Fibroblast of peridontal ligament (primary cell): ENCODE measurements around the gene NTRK1.

Experiments used
- DNase-seq: peaks from one replicate; pipeline ENCODE4 v3.0.0-alpha.2; 2010; ENCODE audit errors: extremely low read depth

The NTRK1 gene

DNA sequence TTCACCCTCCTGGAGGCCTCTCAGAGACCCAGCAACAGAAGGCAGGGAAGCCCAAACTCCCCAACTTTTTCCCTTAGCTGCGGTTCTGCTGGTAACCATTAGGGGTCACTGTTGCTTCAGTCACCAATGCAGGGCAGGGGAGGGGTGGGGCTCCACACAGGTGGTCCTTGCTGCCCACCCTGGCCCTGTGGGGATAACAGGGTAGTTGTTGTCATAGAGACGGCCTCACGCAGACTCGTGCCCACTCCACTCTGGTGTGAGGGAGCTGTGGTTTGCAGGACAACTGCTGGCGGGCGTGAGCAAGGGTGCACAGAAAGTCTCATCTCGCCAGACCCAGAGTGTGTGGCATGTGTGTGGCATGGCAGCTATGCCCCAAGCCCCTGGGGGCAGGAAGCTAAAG, 21.7 kb upstream of the NTRK1 start:
- DNase-seq, result no peak

DNA sequence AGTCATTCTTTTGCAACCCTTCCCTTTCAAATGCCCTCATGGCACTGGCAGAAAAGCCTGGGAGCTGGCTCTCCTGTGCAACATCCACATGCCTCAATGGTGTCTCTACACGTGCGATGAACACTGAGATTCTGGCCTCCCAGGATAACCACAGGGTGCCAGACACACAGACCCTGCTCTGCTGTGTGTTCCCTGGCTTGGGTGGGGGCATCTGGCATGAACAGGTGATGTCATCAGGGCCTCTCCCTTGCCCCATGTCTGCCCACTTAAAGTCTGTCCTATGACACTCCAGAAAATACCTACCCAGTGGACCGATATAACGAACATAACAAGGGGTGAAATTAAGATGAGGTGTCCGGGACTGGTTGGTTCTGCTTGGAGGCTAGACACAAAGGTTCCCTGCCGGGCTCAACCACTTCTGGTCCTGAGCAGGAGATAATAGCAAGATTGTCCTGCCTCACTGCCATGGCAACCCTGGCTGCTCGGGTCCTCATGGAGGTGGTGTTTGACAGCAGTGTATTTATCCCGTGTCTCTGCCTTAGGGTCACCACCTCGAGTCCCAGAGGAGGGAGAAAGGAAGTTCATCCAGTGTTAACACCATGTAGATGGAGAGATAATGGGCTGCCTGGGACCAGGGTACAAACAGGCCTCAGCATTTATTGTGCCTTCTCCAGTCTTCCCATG, 21.1 kb upstream of the NTRK1 start:
- no peak for DNase-seq

DNA sequence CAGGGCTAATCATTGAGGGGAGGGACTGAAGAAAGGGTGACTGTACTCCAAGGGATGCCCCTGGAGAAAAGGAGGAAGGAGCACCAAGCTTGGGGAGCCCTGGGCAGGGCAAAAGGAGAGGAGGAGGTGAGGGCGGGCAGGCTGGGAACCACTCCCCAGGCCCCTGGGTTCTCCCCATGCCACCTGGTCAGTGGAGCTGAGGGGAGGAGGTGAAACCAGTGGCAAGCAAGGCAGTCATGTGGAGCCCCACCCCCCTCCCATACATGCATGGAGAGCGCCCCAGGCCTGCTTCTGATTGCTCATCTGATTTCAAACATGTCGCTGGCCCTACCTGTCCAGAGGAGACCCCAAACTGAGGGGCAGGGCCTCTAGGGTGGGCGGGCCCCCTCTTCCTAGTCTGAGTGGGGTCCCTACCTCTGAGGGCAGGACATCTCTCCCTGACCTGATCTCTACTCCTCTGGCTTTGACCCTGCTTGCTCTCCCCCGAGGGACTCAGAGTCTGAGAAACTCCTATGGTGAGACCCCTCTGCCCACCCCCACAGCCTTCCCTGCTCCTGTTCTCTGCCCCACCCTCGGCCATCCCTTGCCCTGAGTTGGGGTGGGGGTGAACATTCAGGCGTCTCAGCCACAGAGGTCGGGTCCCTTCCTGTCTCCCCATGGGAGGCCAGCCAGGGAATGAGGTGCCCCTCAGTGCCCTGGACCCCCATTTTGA, 20.3 kb upstream of the NTRK1 start:
- no peak for DNase-seq

DNA sequence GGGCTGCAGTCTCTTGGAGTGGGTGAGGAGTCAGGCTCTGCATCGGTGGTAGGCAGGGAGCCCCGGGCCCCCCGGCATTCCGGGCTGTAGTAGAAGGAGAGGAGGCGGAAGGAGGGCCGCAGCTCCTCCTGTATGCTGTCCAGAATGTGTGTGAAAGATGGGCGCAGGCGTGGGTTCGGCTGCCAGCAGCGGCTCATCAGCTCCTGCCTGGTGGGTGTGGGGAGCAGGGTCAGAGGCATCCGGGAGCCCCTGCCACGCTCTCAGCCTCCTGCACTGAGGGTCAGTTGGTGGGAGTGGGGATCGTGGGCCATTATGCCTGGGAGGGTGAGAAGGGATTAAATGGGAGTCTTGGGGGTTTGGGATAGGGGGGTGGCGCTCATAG, 19.8 kb upstream of the NTRK1 start:
- no peak for DNase-seq

DNA sequence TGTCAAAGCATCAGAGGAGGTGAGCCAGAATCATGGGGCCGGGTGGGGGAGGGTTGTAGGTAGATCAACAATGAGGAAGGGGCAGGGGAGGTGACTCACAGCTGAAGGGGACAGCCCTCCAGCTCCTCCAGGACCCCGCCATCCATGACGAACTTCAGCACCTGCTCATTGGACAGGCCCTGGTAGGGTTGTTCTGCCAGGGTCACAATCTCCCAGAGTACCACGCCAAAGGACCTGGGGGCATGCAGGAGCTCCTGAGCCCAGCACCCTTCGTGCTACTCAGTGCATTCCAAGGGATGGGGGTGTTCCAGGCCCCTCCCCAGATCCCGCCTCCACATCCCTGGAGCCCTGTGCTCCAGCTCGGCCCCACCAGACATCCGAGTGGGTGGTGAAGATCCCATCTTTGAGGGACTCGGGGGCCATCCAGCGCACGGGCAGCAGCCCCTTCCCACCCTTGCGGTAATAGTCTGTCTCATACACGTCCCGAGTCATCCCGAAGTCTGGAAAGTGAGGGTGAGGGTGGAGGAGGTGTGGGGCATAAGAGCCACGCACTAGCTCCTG, 19.3 kb upstream of the NTRK1 start:
- DNase-seq, result no peak

DNA sequence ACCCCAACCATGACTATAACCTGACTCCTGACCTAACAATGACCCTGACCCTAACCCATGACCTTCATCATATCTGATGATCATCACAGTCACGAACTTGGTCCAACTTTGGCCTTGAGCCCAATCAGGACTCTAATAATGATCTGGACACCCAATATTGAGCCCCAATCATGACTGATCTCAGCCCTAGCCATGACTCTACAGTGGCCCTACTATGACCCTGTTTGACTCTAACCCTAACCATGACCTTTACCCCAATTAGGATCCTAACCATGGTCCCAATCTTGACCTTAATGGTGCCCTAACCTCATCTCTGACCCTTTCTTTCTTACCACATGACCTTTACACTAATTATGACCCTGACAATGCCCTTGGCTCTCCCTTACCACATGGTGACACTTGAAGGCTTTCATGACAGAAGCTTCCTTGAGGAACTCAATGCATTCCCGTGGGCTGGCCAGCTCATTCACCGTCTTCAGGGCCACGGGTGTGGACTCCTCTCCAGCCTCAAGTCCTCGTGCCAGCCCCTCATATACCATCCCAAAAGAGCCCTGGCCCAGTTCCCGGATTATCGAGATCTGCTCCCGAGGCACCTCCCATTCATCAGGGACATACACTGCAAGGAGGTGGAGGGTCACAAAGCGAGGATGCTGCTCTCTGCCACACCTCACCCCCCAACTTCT, 17.9 kb upstream of the NTRK1 start:
- no peak for DNase-seq

DNA sequence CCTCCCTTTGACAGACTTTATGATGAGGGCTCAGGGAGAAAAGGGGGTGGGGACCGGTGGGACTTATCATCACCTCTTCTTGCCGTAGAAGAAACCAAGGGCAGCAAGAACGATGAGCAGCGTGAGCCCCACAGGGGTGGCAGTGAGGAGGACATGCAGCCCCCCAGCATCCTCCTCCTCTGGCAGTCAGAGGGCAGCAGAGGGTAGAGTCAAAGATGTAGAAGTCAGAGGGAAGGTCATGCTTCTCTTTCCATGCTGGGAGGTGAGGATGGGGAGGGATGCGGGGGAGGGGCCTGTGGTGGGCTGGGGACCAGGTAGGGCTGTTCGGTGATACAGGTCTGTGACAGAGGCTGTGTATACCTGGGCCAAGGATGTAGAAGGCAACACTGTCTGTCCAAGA, 16.6 kb upstream of the NTRK1 start:
- DNase-seq, result no peak

DNA sequence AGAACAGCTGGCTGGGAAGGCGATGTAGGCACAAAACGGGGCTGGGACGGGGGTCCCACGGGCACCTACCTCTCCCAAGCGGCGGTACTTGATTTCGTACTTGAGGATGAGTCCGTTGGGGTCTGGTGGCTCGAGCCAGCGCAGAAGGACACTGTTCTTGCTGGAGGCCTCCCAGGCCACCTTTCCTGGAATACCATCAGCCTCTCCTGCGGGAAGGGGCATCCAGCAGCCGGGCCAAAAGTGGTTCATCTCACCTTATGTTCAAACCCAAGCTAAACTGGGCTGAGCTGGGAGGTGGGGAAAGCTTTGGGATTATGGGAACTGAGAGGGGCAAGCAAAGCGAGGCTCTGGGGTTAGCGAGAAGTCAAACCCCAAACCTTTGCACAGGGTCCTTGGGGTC, 16.0 kb upstream of the NTRK1 start:
- DNase-seq, result no peak

DNA sequence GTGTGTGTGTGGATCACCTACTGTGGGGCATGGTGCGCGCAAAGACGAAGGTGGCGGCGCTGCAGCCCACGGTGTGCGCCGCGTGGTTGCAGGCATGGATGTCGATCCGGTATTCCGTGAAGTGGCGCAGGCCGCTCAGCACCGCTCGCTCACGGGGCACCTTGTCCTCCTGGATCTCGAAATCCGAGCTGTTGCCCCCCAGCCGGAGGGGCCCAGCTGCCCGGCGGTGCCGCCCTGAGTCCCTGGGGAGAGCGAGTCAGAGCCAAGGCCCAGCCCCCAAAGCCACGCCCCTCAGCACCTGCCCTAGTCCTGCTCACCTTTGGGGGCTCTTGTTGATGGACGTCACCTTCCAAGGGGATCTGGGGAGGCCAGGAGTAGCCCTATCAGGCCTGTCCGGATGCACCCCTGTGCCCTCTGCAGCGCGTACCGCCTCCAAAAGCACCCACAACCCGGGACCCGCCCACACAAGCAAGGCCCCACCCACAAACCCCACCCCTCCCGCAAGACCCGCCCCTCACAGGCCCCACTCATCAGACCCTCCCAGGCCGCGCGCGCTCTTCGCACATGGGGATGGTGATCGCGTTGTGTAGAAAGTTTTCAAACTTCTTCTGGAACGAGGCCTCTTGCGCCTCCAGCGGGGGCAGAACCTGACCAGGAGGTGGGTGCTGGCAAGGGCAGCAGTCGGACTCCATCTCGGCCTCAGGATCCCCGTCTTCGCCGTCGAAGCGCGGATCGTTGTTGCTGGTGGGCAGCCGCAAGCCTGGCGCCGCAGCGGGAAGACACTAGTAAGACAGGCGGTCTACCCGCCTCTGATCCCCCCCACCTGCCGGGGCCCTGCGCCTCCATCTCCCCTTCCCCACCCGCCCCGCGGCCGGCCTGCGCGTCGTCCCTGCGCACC, 15.4 kb upstream of the NTRK1 start:
- no peak for DNase-seq

DNA sequence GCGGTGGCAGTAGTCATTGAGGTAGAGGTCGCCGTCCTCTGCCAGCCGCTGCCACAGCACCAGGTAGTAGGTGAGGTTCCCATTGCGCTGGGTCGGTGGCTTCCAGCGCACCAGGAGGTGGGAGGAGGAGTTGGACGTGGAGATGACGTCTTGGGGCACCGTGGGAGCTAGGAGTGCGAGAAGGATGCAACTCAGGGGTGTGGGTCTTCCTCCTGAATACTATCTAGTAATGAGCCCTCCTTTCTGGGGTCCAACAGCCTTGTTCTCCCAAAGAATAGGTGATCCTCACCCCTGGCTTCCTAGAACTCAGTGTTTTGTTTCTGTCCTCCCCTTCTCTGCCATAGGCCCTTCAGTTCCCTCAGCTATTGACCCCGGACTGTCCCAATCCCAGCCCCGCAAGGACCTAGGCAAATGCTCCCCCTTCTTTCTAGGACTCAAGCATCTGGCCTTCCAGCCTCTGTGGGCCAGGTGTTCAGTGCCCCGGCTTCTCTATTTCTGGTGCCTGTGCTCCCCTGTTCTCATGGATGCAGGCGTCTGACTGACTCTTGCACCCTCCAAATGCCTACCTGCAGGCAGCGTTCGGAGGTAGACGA, 14.6 kb upstream of the NTRK1 start:
- no peak for DNase-seq

DNA sequence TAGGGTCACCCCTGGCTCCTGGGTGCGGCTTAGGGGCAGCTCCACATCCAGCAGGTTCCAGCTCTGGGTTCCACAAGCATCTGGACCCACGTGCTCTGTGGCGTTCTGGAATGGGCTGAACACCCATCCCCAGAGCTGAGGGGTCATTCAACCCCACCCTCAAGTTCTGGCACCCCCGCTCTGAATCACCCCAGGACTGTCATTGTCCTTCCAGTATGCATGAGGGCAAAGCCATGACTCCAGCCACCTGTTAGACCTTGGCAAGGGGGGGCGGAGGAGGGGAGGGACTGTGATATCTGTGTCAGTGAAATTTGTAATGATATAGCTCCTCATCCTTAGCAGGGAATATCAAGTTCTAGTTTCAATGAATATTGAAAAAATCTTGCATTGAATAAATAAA, 14.0 kb upstream of the NTRK1 start:
- no peak for DNase-seq

DNA sequence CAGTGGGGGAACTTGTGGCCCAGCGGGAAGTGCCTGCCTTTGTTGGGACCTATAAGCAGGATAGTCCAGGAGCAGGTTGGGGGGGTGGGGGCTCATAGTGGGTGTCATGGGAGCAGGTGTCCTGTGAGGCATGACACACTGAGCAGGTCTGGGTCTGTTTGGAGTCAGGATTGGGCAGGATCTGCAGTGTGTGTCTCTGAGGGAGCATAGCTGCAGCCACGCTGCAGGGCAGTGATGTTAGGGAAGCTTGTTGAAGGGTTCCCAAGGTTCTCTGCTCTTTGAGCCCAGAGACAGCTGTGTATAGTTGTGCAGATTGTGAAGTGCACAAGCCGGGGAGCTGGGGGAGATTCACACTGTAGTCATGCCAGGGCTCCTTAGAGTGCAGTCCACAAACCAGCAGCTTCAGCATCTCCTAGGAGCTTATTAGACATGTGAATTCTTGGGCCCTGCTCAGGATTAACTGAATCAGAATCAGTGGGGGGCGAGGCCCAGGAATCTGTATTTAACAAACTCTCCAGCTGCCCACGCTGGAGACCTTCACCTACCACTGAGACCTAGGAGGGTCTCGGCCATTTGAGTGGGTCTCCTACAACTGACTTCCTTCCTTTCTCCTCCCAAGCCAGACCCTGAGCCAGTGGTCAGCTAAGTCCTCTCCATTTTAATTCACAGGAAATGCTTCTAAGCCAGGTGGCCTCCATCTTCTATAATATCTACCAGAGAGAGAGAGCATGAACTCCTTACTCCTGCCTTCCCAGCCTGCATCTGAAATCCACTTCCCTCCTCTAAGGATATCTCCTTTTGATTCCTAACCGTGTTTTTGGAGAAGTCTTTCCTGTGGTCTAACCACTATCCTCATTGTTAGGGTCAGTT, 12.8 kb upstream of the NTRK1 start:
- no peak for DNase-seq

DNA sequence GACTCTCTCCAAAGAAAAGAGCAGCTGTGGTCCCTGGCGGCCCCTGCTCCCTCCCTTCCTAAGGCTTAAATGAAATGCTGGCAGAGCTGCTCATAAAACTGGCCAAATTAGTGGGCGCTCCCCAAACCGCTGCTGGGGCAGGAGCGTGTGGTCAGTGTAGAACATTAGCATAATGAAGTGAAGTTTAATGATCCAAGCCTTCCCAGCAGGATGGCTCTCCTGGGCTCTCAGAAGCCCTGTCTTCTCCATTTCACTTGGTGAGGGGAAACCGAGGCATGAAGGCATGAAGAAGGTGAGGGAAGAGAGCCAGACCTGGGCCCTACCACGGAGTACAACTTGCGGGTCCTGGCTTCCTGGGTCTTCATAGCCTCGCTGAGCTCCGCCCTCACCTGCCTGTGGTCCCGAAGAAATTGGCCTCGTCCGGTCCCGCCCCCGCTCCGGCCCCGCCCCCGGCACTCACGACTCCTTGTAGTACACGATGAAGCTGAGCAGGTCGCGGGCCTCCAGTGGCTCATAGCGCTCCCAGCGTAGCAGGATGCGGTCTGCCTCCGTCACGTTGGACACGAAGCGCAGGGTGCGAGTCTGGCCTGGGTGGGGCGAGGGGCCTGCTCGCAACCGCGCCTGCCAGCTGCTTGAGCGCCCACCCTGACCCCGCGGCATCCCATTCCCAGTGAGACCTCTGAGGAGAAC, 12.1 kb upstream of the NTRK1 start:
- DNase-seq, result peak; percentile 20

DNA sequence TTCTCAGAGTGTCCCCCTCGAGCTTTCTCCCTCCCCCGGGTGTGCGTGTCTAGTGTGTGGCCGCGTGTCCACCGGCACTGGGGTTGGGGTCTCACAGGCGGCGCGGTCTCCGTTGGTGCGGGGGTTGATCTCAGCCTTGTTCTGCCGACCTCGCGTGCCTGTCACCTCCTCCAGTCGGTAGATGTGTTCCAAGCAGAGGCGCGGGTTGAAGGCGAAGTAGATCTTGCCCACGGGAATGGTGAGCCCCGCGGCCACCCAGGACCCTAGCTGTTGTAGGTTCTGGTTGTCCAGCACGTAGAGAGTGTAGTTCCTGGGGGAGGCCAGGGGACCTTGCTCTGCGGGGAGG, 11.5 kb upstream of the NTRK1 start:
- DNase-seq, result no peak

DNA sequence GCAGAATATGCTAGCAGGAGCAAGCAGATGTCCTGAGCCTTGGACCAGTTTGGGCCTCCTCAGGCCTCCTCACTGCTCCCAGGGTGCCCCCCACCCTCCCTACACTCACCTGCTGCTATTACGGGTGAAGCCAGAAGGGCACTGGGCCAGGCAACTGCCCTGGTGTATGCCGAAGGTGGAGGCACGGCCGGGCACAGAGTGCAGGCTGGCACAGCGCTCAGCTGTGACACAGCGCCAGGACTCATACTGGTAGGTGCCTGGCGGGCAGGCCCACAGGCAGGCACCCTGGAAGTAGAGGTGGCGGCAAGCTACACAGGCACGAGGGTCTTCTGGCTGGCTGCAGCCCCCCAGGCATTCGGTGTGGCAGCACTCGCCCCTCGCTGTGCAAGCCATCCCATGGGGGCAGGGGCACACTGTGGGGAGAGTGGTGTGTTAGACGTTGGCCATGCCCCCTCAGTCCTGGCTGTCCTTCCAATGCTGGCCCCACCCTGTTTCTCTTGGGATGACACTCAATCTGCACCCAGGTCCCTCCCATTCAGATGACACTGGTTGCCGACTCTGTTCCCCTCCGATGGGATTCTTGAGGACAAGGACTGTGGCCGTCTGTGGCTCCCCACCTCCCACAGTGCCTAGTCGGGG, 8.8 kb upstream of the NTRK1 start:
- no peak for DNase-seq

DNA sequence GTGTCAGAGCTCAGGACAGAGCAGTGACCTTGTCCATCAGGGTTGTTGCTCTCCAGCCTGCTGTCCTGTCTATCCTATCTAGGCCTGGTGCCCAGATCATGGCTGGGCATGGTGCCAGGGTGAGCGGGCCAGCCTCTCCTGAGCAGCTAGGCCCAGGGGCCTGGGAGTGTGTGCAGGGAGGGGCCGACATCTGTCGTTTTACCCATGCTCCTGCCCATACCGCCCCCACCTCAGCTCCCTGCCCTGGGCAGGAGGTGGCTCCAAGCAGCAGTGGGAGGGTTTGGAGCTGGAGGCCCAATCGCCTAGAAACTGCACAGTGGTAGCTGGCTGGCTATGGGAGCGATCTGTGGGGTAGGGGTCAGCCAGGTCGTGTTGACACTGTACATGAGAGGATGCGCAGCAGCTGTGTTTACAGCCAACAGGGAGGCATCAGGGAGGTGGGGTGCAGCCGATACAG, 8.2 kb upstream of the NTRK1 start:
- DNase-seq, result peak; percentile 25

DNA sequence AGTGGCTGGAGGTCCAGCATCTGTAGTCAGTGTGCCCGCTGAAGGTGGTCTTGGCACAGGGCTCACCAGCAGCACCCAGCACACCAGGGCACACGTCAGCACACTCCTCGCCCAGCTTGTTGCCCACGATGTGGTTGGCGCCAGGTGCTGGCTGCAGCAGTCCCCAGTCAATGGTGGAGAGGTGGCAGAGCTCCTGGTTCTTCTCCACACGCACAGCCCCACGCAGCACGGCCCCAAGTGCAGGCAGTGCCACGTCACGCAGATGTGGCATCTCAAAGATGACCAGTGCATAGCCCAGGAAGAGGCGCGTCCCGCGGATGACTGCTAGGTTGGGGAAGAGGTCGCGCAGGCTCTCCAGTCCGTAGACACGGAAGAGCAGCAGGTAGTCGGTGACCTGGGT, 6.9 kb upstream of the NTRK1 start:
- no peak for DNase-seq

DNA sequence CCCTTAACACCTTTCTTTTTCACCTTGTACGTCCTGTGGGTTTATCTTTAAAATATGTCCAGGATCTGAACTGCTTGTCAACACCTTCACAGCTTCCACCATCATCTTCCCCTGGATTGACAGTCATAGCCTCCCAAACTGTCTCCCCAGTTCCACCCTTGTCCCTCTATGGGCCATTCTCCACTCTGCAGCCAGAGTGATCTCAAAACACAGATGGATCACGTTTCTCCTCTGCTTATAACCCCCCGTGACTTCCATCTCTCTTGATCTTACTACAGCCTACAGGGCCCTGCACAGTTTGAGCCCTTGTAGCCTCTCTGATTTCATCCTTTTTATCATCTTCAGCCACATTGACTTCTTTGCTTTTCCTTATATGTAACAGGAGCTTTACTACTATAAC, 6.0 kb upstream of the NTRK1 start:
- DNase-seq, result no peak

DNA sequence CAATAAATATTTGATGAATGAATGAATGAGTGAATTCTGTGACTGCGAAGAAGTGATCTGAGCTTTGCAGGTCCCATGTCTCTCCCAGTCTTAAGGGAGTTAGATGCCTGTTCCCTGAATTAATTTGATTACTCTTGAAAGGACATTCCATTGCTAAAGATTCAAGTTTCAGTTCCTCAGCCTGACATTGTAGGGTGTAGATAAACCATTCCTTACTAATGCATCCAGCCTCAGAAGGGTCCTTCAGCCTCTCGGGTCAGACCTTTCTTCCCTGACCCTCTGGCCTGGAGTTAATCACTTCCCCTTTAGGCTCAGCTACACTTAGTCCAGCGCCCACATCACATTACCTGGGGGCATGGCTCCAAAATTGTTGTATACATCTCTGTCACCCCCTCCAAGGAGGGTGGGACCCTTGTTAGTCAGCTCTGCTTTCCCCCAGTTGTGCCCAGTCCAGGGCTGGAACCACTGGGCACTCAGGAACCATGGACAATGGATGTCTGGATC, 4.3 kb upstream of the NTRK1 start:
- DNase-seq, result no peak
